NCI-H2196 treated with DMSO at 0.1 percent for 48 hours (cell line): ENCODE results near the gene CEMIP2.

Experiments used
- DNase-seq: peaks from one replicate; lab custom pipeline; 2025; ENCODE audit not compliant: unreplicated experiment; lab: John Stamatoyannopoulos, UW

Gene CEMIP2

GRCh38 chr9:71778085-71778484 is 9.8 kb upstream of the CEMIP2 start:
- no peak for DNase-seq

DNA sequence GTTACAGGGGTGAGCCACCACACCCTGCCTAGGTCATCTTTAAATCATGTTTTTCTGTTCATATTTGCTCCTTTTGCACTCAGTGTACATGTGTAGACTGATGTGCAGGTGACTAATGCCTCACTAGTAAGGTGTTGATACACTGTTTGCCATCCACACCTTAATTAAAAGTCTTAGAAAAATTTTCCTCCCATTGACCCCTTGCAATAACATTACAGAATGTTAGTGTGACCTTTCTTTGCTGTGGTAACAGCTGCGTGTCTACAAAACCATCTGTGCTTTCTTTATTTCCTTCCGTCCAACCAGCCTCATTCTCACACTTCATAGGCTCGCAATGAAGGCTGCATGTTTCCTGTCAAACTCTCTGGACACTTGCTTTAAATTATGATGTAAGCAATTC is 6.6 kb upstream of the CEMIP2 start:
- no peak for DNase-seq

GRCh38 chr9:71772726-71773125 is 4.4 kb upstream of the CEMIP2 start:
- no peak for DNase-seq

GRCh38 chr9:71770170-71770569 is 1.9 kb upstream of the CEMIP2 start:
- DNase-seq = no peak

- DNase-seq = peak; percentile 35
Observed at GRCh38 chr9:71769175-71770161, 1.2 kb upstream of the CEMIP2 start.

DNA sequence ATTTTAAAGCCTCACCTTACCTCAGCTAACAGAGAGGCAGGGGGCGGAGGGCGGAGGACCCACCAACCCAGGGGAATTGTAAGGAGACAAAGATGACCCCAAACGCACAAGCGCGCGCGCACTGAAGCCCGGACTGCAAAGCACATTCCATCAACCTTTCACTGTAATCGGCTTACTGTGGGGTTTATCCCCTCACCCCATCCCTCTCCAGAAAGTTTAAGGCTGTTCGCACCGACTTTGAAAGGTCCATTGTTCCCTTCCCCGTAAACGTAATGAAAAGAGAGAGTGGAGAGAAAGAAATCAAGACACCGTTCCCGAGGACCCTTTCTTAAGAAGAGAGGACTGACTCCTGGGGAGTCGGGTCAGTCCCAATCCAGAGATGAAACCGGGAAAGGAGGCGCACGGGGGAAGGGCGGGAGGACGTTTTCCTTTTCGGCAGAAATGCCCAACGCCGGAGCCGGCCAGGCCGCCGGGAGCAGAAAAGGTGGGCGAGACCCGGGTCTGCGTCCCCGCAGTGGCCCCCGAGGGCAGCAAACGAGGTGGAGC is 464 bp downstream of the CEMIP2 start:
- no peak for DNase-seq

- DNase-seq = no peak
Observed at GRCh38 chr9:71767163-71767775, 1.0 kb downstream of the CEMIP2 start.

- no peak for DNase-seq
Observed at GRCh38 chr9:71766663-71767062, 1.6 kb downstream of the CEMIP2 start.

DNA sequence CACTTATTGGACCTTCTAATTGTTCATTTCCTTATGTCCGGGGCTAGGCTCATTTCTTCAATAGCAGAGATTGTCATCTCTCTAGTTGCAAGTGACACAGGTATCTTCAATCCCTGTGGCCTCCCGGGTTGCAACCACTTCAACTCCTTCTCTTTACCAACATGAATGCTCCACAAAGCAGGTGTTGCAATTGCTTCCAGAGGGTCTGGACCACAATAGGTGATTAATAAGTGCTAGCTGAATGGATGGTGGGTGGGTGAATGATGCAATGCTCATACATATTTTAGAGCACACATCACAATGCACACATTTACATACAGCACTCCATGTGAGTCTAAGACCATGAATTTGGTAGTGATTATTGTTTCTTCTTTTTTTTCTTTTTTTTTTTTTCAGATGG is 2.6 kb downstream of the CEMIP2 start:
- DNase-seq = no peak

DNA sequence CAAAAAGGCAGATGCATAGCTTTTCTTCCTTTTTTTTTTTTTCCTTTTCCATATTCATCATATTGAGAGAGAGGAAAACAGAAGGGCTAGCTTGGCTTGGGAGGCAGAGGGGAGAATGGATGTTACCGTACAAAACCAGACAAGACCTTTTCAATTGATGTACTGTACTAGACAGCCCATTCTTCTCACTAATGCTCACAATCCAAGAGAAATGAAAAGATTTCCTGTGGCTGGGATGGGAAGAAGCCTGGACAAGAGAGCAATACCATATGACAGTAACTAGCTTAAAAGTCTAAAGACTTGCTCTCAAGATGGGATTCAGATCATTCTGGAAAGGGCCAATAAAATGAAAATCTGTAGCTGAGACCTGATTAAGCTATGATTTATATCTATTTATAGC is 3.4 kb downstream of the CEMIP2 start:
- no peak for DNase-seq

DNA sequence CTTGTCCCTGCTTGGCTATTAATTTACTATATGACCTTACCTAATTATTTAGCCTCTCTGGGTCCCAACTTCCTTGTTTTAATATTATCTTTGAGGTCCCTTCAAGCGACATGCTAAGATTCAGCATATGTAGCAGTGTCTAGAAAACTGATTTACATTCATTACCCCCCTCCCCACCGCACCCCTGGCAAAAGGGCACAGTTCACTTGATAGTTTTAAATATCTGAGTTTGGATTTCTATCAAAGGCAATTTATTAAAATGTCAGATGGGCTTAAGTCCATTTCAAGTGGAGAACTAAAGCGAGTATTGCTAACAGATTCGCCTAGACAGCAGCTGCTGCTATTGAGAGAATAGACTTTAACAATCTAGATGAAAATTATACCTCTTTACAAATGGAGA is 3.9 kb downstream of the CEMIP2 start:
- DNase-seq = no peak

- DNase-seq = no peak
Observed at GRCh38 chr9:71763832-71764231, 4.5 kb downstream of the CEMIP2 start.

DNA sequence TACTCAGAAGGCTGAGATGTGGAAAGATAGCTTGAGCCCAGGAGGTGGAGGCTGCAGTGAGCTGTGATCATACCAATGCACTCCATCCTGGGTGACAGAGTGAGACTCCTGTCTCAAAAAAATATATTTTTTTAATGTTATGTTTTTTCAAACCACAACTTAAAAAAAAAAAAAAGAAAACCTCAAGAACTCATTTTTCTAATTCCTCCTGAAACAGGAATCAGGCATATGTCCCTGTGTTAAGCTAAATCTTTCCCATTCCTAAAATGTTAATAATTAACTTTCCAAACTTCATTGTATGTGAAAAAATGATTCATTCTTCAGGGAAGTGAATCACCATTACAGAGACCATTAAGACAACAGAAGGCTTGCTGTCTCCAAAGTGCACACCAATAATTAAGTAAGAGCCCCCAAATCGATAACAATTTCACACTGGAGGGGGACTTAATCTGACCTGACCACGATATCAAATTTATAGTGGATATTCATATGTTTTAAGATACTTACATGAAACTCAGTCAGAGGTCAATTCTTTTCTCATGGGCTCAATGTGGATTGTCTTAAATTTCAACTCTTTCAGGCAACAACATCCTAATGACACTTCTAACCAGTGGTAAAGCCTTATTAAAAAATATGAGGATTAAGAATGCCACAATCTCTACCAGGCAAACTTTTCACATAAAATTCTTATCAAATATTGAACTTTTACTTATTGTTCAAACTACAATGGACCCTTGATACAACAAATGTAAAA is 5.2 kb downstream of the CEMIP2 start:
- DNase-seq = no peak

GRCh38 chr9:71761938-71762353 is 6.4 kb downstream of the CEMIP2 start:
- DNase-seq = no peak

DNA sequence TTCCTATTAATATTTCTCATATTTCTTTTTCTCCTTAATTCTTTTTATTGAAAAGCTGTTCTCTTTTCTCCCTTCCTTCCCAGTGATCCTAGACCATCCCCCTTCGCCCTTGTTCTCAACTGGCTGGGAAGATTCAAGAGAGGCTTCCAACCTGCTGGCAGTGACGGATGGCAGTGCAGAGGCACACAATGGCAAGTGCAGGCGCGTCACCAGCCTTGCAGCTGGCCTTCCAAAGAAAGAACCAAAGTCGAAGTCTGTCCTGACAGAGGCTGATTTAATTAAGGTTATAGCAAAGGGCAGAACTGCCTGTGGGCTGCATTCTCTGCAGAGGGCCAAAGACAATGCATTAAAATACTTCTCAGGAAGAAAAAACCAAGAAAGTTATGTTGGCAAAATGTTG is 7.4 kb downstream of the CEMIP2 start:
- DNase-seq = no peak

- DNase-seq = peak; percentile 57
Observed at GRCh38 chr9:71758785-71759184, 9.5 kb downstream of the CEMIP2 start.

DNA sequence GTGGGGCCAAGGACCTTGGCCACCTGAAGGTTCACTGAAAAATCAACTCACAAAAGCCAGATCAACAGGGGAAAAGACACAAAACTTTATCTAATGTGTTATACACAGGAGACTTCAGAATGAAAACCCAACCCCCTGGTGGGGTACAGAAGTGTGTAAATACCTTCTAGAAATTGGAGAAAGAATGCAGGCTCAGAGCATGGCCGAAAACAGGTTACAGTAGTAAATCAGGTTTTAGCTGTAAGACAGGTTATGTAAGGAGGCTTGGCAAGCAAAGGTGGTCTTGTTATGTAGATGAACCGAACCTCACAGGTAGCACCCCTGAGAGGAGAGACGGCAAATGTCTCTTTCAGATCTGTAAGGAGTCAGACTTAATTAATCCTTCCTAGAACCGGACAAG is 10.0 kb downstream of the CEMIP2 start:
- DNase-seq = no peak

- DNase-seq = no peak
Observed at GRCh38 chr9:71756753-71757152, 11.6 kb downstream of the CEMIP2 start.

GRCh38 chr9:71755869-71756268 is 12.4 kb downstream of the CEMIP2 start:
- no peak for DNase-seq

GRCh38 chr9:71755230-71755629 is 13.1 kb downstream of the CEMIP2 start:
- DNase-seq = no peak

DNA sequence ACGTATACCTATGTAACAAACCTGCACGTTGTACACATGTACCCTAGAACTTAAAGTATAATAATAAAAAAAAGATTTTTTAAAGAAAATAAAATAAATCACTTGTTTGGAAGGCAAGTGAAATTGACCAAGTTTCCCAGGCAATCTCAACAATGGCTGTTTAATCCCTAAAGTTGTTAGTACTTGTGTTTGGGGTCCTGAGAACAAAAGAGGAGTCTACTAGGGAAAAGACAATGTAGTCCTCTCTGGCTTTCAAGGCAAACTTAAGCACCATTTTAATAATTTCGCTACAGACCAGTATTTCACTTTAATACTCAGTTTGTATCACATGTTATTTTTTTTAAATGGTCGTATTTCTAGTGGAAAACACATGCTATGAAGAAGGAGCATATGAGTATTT is 14.2 kb downstream of the CEMIP2 start:
- no peak for DNase-seq
